Stromal cell of bone marrow (primary cell): ENCODE measurements around the gene PHC2.
A peak's percentile ranks its signal among the peaks of the same experiment; 100 is the strongest.

Experiments used
- DNase-seq: peaks from one replicate; pipeline ENCODE4 v3.0.0-alpha.2; 2012; ENCODE audit warnings: low read depth

PHC2 gene

GRCh38 chr1:33430692-33431593 lies at the start of gene PHC2:
TSS of gene PHC2 (minus strand) at chr1:33431095. CDS start at chr1:33375539, 55,556 bp downstream.
- DNase-seq, result peak; percentile 94

DNA sequence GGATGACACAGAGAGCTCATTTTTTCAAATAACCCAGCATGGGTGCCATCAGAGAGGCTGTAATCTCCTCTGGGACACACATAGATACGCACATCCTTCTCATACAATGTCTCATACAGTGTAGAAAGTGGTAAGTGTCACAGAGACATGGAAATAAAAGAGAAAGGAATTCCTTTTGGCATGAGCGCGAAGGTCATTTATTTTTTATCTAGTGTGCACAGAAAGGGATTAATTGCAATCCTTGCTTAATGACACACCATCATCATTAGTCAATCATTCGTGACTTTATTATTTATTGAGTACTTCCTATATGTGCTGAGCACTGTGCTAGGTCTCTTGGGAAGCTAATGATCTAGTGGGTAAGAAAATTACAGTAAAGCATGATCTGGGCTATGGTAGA lies 46.6 kb upstream of the PHC2 start:
- DNase-seq, result no peak

DNA sequence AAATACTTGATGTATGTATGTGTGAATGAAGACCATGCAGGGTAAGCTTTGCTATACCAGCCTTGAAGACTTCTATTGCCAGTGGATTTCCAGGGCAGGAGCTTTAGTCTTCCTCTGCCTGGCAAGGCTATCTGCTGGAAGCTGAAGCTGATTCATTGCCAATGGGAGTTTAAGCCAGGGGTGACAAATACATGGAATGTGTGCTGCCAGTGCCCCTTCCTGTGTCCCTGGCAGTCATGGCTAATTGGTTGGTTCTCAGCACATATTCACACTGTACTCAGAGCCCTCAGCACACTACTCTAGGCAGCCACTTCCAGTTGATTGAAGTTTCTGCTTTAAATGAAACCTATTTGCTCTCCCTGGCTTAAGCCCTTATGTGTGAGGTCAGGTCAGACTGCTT lies 43.0 kb upstream of the PHC2 start:
- DNase-seq, result no peak

- DNase-seq, result peak; percentile 98
Measured at GRCh38 chr1:33472269-33472980, 41.5 kb upstream of the PHC2 start, which contains the start of gene ZSCAN20. TSS of gene ZSCAN20 (plus strand) at chr1:33472645. CDS start at chr1:33479289, 6,644 bp downstream.

GRCh38 chr1:33471416-33471815 lies 40.5 kb upstream of the PHC2 start:
- no peak for DNase-seq

GRCh38 chr1:33470495-33471012 lies 39.7 kb upstream of the PHC2 start:
- DNase-seq, result peak; percentile 73

DNA sequence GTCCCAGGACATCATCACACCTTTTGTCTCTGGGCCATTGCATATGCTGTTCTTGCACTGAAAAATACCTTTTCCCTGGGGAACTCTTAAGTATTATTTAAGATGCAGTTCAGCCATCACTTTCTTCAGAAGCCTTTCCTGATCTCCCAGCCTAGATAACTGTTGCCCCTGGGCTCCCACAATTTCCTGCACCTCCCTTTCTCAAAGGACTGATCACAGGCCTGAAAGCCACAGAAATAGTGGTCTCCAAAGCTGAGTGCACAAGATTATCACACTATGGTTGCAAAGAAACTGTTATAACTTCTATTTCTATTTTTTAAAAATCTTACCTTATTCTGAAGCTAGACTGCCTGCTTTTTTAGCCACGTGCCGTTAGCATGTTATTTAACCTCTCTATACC lies 38.8 kb upstream of the PHC2 start:
- DNase-seq, result no peak

GRCh38 chr1:33468967-33469366 lies 38.1 kb upstream of the PHC2 start:
- no peak for DNase-seq

DNA sequence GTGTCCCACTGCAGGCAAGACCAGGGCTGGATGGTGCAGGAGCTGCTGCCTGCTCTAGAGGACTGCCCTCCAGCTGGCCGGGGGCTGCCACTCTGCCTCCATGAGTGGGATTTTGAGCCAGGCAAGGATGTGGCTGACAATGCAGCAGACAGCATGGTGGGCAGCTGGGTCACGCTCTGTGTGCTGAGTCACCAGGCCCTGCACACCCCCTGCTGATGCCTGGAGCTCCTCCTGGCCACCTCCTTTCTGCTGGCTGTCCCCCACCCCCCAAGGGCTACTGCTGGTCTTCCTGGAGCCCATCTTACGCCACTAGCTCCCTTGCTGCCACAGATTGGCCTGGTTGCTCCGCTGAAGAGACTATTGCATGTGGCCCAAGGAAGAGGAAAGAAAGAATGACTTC lies 37.6 kb upstream of the PHC2 start:
- DNase-seq, result no peak

DNA sequence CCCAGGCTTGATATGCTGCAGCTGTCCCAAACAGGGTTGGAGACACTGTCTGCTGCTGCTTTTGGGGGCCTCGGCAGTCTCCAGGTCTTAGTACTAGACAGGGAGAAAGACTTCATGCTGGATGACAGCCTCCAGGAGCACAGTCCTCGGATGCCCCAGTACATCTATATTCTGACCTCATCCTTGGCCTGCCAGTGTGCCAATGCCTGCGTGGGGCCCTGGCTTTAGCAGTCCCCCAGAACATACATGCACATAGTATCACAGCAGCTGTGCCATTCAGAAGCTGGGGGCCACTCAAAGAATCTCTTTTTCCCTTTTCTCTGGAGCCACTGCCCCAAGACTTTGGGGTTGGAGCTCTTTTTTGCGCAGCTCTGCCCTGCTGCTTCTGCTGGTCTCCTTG lies 37.1 kb upstream of the PHC2 start:
- DNase-seq, result no peak

DNA sequence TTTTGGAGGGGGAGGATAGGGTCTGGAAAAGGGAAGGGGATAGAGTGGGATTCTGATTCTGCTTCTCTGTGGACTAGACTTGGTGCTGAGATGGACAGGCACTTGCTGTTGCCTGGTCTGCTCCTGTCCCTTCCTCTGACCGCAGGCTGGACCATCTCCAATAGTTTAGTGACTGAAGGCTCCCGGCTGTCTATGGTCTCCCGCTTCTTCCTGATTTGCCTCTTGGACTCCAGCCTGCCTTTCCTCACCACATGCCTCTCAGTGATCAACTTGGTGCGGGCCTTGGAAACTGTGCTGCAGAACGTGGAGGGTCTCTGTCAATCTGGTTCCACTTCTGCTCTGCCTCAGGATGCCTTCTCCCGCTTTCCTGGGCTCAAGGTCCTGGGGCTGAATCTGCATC lies 35.3 kb upstream of the PHC2 start:
- no peak for DNase-seq

- no peak for DNase-seq
Measured at GRCh38 chr1:33465316-33465715, 34.4 kb upstream of the PHC2 start.

DNA sequence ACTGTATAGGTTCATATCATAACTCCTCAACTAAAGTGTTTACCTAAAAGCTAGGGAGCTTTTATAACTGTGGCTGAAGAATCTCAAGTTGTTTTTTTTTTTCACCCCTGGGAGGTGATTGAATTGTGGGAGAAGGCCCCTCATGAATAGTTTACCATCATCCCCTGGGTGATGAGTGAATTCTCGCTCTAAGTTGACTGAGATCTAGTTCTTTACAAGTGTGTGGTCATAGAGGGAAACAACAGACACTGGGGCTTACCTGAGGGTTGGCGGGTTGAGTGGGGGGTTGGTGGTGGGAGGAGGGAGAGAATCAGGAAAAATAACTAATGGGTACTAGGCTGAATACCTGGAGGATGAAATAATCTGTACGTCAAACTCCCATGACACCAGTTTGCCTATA lies 33.7 kb upstream of the PHC2 start:
- DNase-seq, result no peak

- DNase-seq, result no peak
Measured at GRCh38 chr1:33462405-33463164, 31.7 kb upstream of the PHC2 start.

DNA sequence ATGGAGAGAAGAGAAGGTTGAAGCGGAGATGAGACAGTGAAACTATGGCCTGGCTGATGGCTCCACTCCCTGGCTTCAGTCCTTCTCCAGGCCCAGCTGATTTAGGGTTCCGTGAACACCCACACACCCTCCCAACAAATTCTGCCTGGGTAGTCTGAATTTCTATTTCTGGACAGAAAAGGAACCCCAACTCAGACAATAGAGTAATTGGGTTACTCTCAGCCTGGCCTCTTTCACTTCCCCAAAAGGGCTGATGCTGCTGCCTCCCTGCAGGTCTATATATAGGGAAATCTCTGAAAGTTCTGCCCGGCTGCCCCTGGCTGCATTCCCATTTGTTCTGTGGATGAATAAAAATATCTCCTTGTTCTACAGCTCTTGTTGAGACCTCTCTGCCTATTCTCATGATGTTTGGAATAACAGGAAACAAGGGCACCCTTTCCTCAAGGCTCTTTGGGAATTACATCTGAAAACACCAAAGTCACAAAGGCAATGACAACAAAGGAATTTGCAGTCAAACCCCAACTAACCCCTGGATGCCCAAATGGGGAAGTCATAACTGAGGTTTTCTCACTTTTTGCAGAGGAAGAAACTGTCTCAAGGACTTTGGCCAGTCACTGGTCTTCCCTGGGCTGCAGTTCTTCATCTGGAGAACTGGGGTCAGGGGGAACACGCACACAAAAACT lies 30.2 kb upstream of the PHC2 start:
- DNase-seq, result no peak

DNA sequence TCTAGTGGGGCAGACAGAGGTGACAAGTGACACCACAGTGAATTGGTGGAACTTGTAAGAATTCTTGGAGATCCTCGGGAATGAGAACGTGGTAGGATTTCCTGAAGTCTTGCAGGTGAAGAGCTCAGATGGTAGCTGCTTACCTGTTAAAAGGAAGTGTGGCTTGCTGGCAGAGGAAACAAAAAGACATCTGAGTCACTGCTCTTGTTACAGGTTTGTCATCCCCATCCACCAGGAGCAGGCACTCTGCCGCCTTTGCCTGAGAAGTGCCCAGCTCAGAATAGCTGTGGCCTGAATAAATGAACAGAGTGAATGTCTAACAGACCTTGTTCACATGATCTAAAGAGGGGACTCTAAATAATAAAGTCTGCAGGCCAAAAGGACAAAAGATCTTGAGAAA lies 29.2 kb upstream of the PHC2 start:
- no peak for DNase-seq

DNA sequence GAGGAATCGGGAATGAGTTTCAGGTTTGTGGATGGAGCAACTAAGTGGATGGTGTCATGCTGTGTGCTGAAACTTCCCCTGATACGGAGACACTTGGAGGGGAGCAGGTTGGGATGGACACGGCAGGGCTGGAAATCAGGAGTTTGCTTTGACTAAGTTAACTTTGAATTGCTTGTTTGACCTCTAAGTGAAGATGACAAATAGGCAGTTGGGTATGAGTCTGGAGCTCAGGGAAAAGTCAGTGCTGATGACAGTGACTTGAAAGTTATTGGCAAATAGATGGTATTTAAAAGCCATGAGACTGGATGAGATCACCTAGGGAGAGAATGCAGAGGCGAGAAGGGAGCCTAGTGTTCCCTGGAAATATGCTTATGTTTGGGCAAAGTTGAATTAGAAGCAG lies 28.8 kb upstream of the PHC2 start:
- no peak for DNase-seq

DNA sequence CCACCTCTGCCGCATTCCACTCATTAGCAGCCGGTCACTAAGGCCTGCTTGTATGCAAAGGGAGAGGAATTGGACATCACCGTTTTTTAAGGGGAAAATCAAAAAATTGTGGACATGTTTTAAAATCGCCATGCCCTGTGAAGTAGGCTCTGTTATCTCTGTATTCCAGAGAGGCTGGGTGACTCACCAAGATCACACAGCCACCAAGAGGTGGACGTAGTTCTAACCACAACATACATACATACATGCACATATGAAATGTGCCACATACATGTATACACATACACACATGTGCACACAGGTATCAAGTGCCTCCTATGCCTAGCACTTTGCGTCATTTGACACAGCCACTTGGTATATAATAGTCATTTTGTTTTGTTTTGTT lies 25.6 kb upstream of the PHC2 start:
- no peak for DNase-seq

DNA sequence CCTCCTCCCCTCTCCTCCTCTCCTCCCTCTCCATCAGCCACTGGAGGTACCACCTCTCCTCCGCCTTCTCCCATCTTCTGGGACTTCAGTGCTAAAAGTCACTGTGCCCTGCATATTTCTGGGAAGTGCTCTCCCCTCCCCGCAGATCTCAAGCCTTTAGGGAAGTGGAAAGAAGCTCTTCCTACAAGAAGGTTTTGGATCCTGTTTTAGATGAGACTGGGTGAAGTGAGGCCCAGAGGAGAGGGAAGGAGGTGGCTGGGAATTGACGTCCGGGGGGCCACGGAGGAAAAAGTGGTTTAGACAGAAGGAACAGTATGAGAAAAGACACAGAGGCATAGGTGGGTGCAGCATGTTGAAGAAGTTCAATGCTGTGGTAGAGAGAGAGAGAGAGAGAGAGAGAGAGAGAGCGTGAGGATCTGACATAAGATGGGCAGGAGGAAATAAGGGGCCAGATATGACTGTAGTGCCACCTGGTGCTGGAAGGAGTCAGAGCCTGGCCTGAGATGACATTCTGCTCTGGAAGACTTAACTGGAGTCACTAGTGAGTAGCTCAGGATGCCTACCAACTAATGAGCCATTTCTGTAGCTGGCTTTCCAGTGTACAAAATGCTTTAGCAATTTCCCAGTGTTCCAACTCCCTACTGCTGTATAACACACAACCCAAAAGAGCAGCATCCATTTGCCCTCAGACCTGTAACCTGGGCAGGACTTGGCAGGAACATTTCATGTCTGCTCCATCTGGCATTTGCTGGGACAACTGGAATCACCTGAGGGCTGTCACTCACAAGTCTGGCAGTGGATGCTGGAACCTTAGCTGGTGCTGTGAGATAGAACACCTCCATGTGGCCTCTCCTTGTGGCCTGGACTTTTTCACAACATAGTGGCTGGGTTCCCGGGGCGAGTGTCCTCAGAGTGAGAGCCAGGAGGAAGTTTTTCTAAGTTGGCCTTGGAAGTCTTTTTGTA lies 24.9 kb upstream of the PHC2 start:
- peak; percentile 84 for DNase-seq

DNA sequence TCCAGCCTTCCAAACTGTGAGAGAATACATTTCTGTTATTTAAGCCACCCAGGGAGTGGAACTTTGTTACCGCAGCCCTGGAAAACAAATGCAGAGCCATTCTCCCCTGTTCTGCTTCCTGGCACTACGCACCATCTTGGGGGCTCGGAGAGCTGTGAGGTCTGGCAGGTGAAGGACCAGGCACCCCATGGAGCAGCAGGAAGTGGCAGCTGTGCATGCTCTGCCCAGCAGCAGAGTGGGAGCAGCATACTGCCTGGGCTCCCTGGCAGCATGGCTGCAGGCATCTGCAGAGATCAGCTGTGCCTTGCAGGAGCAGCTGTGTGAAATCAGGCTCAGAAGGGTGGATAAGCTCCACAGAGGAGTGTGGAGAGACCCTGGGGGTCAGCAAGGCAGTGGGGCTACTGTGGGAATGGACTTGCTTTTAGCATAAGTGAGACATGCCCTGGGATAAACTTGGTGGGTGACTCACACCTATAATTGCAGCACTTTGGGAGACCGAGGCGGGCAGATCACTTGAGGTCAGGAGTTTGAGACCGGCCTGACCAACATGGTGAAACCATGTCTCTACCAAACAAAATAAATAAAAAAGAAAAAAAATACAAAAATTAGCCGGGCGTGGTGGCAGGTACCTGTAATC lies 23.9 kb upstream of the PHC2 start:
- DNase-seq, result no peak
